Neural progenitor cell (in vitro differentiated cells): ENCODE measurements around the gene OSBP. TPM values are rescaled to one million over a fixed set of nuclear protein-coding genes. Genes with fewer than 3 reads are reported as not detected.

ENCODE experiments used
- DNase-seq: peaks from one replicate; pipeline ENCODE4 v3.0.0-alpha.2; 2016; ENCODE audit warnings: low spot score
- H2AFZ ChIP-seq: fragments of 200-600 bp; sonication (generic); replicated peaks from 2 replicates; pipeline ENCODE4 v1.6.1; 2016; ENCODE audit warnings: antibody characterized with exemption
- H3F3A ChIP-seq: fragments of 200-600 bp; sonication (generic); 2 replicates; pipeline ENCODE4 v1.6.1; 2016; ENCODE audit warnings: antibody characterized with exemption, low read depth
- H3K27ac ChIP-seq: fragments of 200-600 bp; sonication (generic); 2 replicates; pipeline ENCODE4 v1.5.1; 2016; ENCODE audit warnings: mild to moderate bottlenecking
- H3K27me3 ChIP-seq: fragments of 200-600 bp; sonication (generic); 2 replicates; pipeline ENCODE4 v1.6.1; 2016; ENCODE audit warnings: mild to moderate bottlenecking, moderate library complexity
- H3K36me3 ChIP-seq: fragments of 200-600 bp; sonication (generic); 2 replicates; pipeline ENCODE4 v1.5.1; 2016
- H3K4me1 ChIP-seq: fragments of 200-600 bp; sonication (generic); 2 replicates; pipeline ENCODE4 v1.6.1; 2016; ENCODE audit warnings: mixed run types
- H3K4me2 ChIP-seq: fragments of 200-600 bp; sonication (generic); 2 replicates; pipeline ENCODE4 v1.6.1; 2016
- H3K4me3 ChIP-seq: fragments of 200-600 bp; sonication (generic); 2 replicates; pipeline ENCODE4 v1.5.1; 2016
- H3K79me2 ChIP-seq: fragments of 200-600 bp; sonication (generic); 2 replicates; pipeline ENCODE4 v1.6.1; 2016; ENCODE audit warnings: low read depth
- H3K9ac ChIP-seq: fragments of 200-600 bp; sonication (generic); 2 replicates; pipeline ENCODE4 v1.6.1; 2016
- H3K9me3 ChIP-seq: fragments of 200-600 bp; sonication (generic); 2 replicates; pipeline ENCODE4 v1.5.1; 2016; ENCODE audit warnings: low read depth
- H4K20me1 ChIP-seq: fragments of 200-600 bp; sonication (generic); 2 replicates; pipeline ENCODE4 v1.6.1; 2016; ENCODE audit warnings: low read depth
- H3K27ac Mint-ChIP-seq: 3 replicates; pipeline ENCODE4 v1.8.0; 2021; ENCODE audit warnings: mixed read lengths
- H3K27me3 Mint-ChIP-seq: 2 replicates; pipeline ENCODE4 v1.8.0; 2022; ENCODE audit warnings: low read depth, mild to moderate bottlenecking, inconsistent platforms, moderate library complexity, mixed read lengths; ENCODE audit not compliant: insufficient read depth
- H3K36me3 Mint-ChIP-seq: 3 replicates; pipeline ENCODE4 v1.8.0; 2021; ENCODE audit warnings: mixed read lengths
- H3K4me1 Mint-ChIP-seq: 3 replicates; pipeline ENCODE4 v1.8.0; 2021; ENCODE audit warnings: mixed read lengths
- H3K4me3 Mint-ChIP-seq: 3 replicates; pipeline ENCODE4 v1.8.0; 2021; ENCODE audit warnings: mild to moderate bottlenecking, moderate library complexity, mixed read lengths
- H3K9me3 Mint-ChIP-seq: 3 replicates; pipeline ENCODE4 v1.8.0; 2020; ENCODE audit warnings: mixed read lengths
- EZH2 ChIP-seq: fragments of 200-600 bp; sonication (generic); IDR thresholded peaks from 2 replicates; pipeline ENCODE4 v1.6.1; 2017; ENCODE audit warnings: antibody characterized with exemption, mild to moderate bottlenecking, moderate library complexity
- EZH2phosphoT487 ChIP-seq: fragments of 200-600 bp; sonication (generic); IDR thresholded peaks from 2 replicates; pipeline ENCODE4 v1.6.1; 2017; ENCODE audit warnings: antibody characterized with exemption
- total RNA-seq: library from RNA; depleted of rRNA; stranded (reverse); fragments of >200 nt; gene quantifications from 2 replicates; pipeline ENCODE4 v1.2.3, GENCODE V29; 2015; ENCODE audit warnings: low replicate concordance
- TF ChIP-seq, protein P1 (sequence below): fragments of 200-600 bp; sonication (generic); IDR thresholded peaks from 2 replicates; pipeline ENCODE4 v1.5.1; 2017; ENCODE audit warnings: antibody characterized with exemption, mild to moderate bottlenecking

The OSBP gene
- total RNA-seq, 1 donor from 2014 or later, result 22.7 TPM

DNA sequence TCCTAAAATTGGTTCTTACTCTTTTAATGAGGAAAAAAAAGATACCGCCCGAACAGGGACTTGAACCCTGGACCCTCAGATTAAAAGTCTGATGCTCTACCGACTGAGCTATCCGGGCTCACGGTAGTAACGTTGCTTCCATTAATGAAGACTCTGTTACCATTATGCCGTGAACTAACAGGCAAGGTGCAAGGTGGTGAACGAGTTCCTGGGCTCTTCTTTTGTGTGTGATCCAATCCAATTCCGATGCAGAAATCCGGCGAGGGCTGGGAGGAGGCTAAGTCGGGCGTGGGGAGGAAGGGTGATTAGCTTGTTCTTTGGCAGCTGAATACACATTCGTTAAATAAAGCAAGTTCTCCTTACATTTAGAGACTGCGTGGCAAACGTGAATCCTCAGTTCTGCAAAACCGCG, 55.3 kb downstream of the OSBP start:
- H3K4me3 Mint-ChIP-seq, result peak overlapping the region; percentile 90
- Histone ChIP-seq H3K79me2 (no peaks in the 10 kb centered on the region), H2AFZ (peak overlapping the region; percentile 90), H3K9ac (no peak overlapping the region), H3K27ac (no peak overlapping the region), H3K9me3 (no peaks in the 10 kb centered on the region), H3K4me2 (peak overlapping the region; percentile 79), H3K36me3 (no peaks in the 10 kb centered on the region), H3K27me3 (no peaks in the 10 kb centered on the region), H3K4me3 (peak overlapping the region; percentile 96), H3K4me1 (no peaks in the 10 kb centered on the region), H3F3A (peaks cover 64% of the 10 kb centered on the region), H4K20me1 (no peaks in the 10 kb centered on the region)
- H3K9me3 Mint-ChIP-seq, result peaks cover 4% of the 10 kb centered on the region
- peaks cover 3% of the 10 kb centered on the region for H3K36me3 Mint-ChIP-seq
- H3K27ac Mint-ChIP-seq, result peak overlapping the region; percentile 100
- H3K4me1 Mint-ChIP-seq, result peaks cover 44% of the 10 kb centered on the region
- peaks cover 45% of the 10 kb centered on the region for H3K27me3 Mint-ChIP-seq
- TF ChIP-seq EZH2, result no peak
- no peak for TF ChIP-seq EZH2phosphoT487
- TF ChIP-seq, protein P1, sequence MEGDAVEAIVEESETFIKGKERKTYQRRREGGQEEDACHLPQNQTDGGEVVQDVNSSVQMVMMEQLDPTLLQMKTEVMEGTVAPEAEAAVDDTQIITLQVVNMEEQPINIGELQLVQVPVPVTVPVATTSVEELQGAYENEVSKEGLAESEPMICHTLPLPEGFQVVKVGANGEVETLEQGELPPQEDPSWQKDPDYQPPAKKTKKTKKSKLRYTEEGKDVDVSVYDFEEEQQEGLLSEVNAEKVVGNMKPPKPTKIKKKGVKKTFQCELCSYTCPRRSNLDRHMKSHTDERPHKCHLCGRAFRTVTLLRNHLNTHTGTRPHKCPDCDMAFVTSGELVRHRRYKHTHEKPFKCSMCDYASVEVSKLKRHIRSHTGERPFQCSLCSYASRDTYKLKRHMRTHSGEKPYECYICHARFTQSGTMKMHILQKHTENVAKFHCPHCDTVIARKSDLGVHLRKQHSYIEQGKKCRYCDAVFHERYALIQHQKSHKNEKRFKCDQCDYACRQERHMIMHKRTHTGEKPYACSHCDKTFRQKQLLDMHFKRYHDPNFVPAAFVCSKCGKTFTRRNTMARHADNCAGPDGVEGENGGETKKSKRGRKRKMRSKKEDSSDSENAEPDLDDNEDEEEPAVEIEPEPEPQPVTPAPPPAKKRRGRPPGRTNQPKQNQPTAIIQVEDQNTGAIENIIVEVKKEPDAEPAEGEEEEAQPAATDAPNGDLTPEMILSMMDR, result no peak
- DNase-seq, result peak; percentile 85

DNA sequence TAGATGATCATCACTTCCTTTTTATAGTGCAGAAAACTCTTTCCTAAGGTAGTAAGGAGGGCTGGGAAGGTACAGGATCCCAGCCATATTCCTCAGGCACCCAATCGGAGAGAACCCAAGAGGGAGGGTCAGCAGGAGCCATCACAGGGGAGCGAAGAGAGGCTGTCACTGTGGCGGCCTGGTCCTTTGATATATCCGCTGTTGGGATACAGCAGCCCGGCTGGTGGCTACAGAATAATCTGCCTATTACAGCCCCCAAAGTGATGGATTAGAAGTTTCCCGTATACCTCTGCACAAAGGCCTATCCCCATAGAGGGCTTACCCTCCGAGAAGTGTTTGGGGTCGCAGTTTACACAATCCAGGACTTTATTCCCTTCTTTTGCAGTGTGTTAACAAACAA, 55.7 kb downstream of the OSBP start:
- H3K27me3 ChIP-seq, result no peaks in the 10 kb centered on the region
- H3K4me1 ChIP-seq, result no peaks in the 10 kb centered on the region
- H3K9ac ChIP-seq, result no peak overlapping the region
- no peak overlapping the region for H3K27ac ChIP-seq
- TF ChIP-seq, protein P1, result no peak
- TF ChIP-seq EZH2 (no peak), EZH2phosphoT487 (no peak)
- H4K20me1 ChIP-seq, result no peaks in the 10 kb centered on the region
- no peaks in the 10 kb centered on the region for H3K36me3 ChIP-seq
- peak overlapping the region; percentile 100 for H3K27ac Mint-ChIP-seq
- peak; percentile 37 for DNase-seq
- peaks cover 4% of the 10 kb centered on the region for H3K9me3 Mint-ChIP-seq
- H3K4me2 ChIP-seq, result peak overlapping the region; percentile 79
- H3F3A ChIP-seq, result peaks cover 60% of the 10 kb centered on the region
- peaks cover 3% of the 10 kb centered on the region for H3K36me3 Mint-ChIP-seq
- H3K4me1 Mint-ChIP-seq, result peaks cover 45% of the 10 kb centered on the region
- H3K4me3 ChIP-seq, result peak overlapping the region; percentile 96
- no peaks in the 10 kb centered on the region for H3K79me2 ChIP-seq
- H3K27me3 Mint-ChIP-seq, result peaks cover 44% of the 10 kb centered on the region
- peak overlapping the region; percentile 90 for H3K4me3 Mint-ChIP-seq
- H2AFZ ChIP-seq, result no peak overlapping the region
- H3K9me3 ChIP-seq, result no peaks in the 10 kb centered on the region

DNA sequence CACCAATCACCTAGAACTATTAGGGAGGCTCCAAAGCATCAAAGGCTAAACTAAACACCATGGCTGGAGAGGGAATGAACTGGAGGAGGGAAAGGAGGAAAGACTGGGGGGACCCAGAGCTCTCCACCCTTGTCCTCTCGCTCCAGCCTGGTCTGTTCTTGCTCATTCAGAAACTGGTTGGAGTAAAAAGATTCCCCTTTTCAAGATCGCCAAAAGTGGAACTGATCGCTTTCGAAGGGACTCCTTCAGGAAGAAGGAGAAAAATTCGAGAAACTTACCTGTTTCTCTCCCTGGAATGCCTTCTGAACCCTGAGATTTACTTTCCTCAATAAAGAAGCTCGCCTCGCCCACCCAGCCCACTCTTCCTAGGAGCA, 57.3 kb downstream of the OSBP start:
- Histone ChIP-seq H3F3A (peaks cover 58% of the 10 kb centered on the region), H4K20me1 (no peaks in the 10 kb centered on the region), H3K4me1 (no peaks in the 10 kb centered on the region), H3K4me3 (peak overlapping the region; percentile 52), H3K27ac (no peak overlapping the region), H3K4me2 (peak overlapping the region; percentile 66), H3K9ac (no peak overlapping the region), H3K36me3 (no peaks in the 10 kb centered on the region), H3K27me3 (no peaks in the 10 kb centered on the region), H3K9me3 (no peaks in the 10 kb centered on the region), H2AFZ (peak overlapping the region; percentile 82), H3K79me2 (no peaks in the 10 kb centered on the region)
- Mint-ChIP-seq H3K27ac (no peak overlapping the region), H3K4me1 (peaks cover 47% of the 10 kb centered on the region), H3K36me3 (peaks cover 3% of the 10 kb centered on the region), H3K4me3 (peak overlapping the region; percentile 87), H3K27me3 (peaks cover 40% of the 10 kb centered on the region), H3K9me3 (peaks cover 4% of the 10 kb centered on the region)
- DNase-seq, result no peak
- TF ChIP-seq, protein P1, result no peak
- TF ChIP-seq EZH2, result no peak
- no peak for TF ChIP-seq EZH2phosphoT487
